ENCODE results near the gene MDP1. TPM values are rescaled to one million over a fixed set of nuclear protein-coding genes. Genes with fewer than 3 reads are reported as not detected.

The MDP1 gene
- total RNA-seq, 4 donors from 2014 or later: 7.4 to 17.5 (median 10.5) TPM

- DNase-seq: no peak
- H3K27ac ChIP-seq: no peak overlapping the region
- H3K9me3 ChIP-seq: no peaks in the 10 kb centered on the region
- no peaks in the 10 kb centered on the region for H3K27me3 ChIP-seq
- H3K4me1 ChIP-seq: no peaks in the 10 kb centered on the region
- H3K4me3 ChIP-seq: no peak overlapping the region
- TF ChIP-seq POLR2A (IDR thresholded peaks at IDR 0.05) (no peak), CTCF (IDR thresholded peaks at IDR 0.05) (no peak)
- H3K36me3 ChIP-seq: peaks cover 0 to 9% (median 0%) of the 10 kb centered on the region in 3 donors
Measured at GRCh38 chr14:24253936-24254335, 38.1 kb upstream of the MDP1 start.

GRCh38 chr14:24252289-24253124 lies 36.6 kb upstream of the MDP1 start:
- TF ChIP-seq CTCF (IDR thresholded peaks at IDR 0.05): no peak
- no peak for TF ChIP-seq POLR2A (IDR thresholded peaks at IDR 0.05)
- H3K4me3 ChIP-seq: no peak overlapping the region
- peaks cover 0 to 4% (median 0%) of the 10 kb centered on the region in 3 donors for H3K36me3 ChIP-seq
- no peaks in the 10 kb centered on the region for H3K9me3 ChIP-seq
- DNase-seq: peak in 1 of 3 donors; percentile 25
- H3K4me1 ChIP-seq: no peaks in the 10 kb centered on the region
- H3K27ac ChIP-seq: no peak overlapping the region
- no peaks in the 10 kb centered on the region for H3K27me3 ChIP-seq

GRCh38 chr14:24251880-24252288 lies 36.0 kb upstream of the MDP1 start:
- H3K4me3 ChIP-seq: no peak overlapping the region
- H3K27me3 ChIP-seq: no peaks in the 10 kb centered on the region
- DNase-seq: peak in 1 of 3 donors; percentile 3
- H3K9me3 ChIP-seq: no peaks in the 10 kb centered on the region
- no peaks in the 10 kb centered on the region for H3K4me1 ChIP-seq
- TF ChIP-seq POLR2A (IDR thresholded peaks at IDR 0.05) (no peak), CTCF (IDR thresholded peaks at IDR 0.05) (no peak)
- no peak overlapping the region for H3K27ac ChIP-seq
- peaks cover 0 to 4% (median 0%) of the 10 kb centered on the region in 3 donors for H3K36me3 ChIP-seq

GRCh38 chr14:24250354-24250753 lies 34.5 kb upstream of the MDP1 start:
- peaks cover 0 to 4% (median 0%) of the 10 kb centered on the region in 3 donors for H3K36me3 ChIP-seq
- H3K9me3 ChIP-seq: no peaks in the 10 kb centered on the region
- peak in 1 of 3 donors; percentile 36 for DNase-seq

More at GRCh38 chr14:24250354-24250753, 34.5 kb upstream of the MDP1 start:
- Histone ChIP-seq H3K27me3 (no peaks in the 10 kb centered on the region), H3K4me1 (no peaks in the 10 kb centered on the region), H3K4me3 (no peak overlapping the region), H3K27ac (no peak overlapping the region)
- TF ChIP-seq CTCF (IDR thresholded peaks at IDR 0.05) (no peak), POLR2A (IDR thresholded peaks at IDR 0.05) (no peak)
